ENCODE results near the gene TSR1.

TSR1 gene

DNA sequence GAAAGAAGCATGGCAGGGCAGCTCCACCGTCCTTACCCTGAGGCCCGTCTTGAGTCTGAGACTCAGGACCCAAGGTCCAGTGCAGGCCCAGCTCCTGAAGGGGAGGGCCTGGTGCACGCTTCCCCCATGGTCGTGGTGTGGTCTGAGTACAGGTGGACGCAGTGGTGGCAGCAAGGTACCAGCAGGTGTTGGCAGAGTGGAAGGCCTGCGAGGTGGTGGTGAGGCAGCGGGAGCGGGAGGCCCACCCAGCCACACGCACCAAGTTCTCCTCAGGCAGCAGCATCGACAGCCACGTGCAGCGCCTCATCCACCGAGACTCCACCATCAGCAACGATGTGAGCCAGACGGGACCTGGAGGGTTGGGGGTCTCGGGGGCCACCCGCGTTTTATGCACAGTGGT lies 36.9 kb upstream of the TSR1 start:
- H3K27me3 ChIP-seq (ENCODE audit: insufficient read depth, low read length, poor library complexity): no peaks in the 10 kb centered on the region
- H2AFZ ChIP-seq (ENCODE audit: low read depth, low read length): no peak overlapping the region
- H3K9ac ChIP-seq (ENCODE audit: low read depth, low read length): no peak overlapping the region
- no peaks in the 10 kb centered on the region for H3K79me2 ChIP-seq (ENCODE audit: insufficient read depth, low read length)
- H4K20me1 ChIP-seq (ENCODE audit: insufficient read depth, low read length): 0 out of 2 replicates have a peak, but pooled peaks cover 3% of the 10 kb centered on the region
- ATAC-seq (ENCODE audit: insufficient read depth, low read depth): no peak
- H3K9me3 ChIP-seq (ENCODE audit: insufficient read depth, low read length, severe bottlenecking): no peaks in the 10 kb centered on the region
- H3K27ac ChIP-seq (ENCODE audit: low read length): no peak overlapping the region
- no peak overlapping the region for H3K4me3 ChIP-seq (ENCODE audit: low read depth in 1 of 2, low read length in 2 of 2)
- peaks cover 59% of the 10 kb centered on the region for H3K36me3 ChIP-seq (ENCODE audit: insufficient read depth, low read length)
- H3K4me2 ChIP-seq (ENCODE audit: insufficient read depth, low read length): no peak overlapping the region
- no peak for DNase-seq
- no peaks in the 10 kb centered on the region for H3K4me1 ChIP-seq (ENCODE audit: insufficient read depth, low read length)
- TF ChIP-seq, protein P1, sequence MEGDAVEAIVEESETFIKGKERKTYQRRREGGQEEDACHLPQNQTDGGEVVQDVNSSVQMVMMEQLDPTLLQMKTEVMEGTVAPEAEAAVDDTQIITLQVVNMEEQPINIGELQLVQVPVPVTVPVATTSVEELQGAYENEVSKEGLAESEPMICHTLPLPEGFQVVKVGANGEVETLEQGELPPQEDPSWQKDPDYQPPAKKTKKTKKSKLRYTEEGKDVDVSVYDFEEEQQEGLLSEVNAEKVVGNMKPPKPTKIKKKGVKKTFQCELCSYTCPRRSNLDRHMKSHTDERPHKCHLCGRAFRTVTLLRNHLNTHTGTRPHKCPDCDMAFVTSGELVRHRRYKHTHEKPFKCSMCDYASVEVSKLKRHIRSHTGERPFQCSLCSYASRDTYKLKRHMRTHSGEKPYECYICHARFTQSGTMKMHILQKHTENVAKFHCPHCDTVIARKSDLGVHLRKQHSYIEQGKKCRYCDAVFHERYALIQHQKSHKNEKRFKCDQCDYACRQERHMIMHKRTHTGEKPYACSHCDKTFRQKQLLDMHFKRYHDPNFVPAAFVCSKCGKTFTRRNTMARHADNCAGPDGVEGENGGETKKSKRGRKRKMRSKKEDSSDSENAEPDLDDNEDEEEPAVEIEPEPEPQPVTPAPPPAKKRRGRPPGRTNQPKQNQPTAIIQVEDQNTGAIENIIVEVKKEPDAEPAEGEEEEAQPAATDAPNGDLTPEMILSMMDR (IDR thresholded peaks at IDR 0.05; ENCODE audit: borderline replicate concordance, extremely low read depth, low read length, poor library complexity, severe bottlenecking): no peak
- no peak for TF ChIP-seq EZH2 (IDR thresholded peaks at IDR 0.05; ENCODE audit: borderline replicate concordance, low read depth, low read length, severe bottlenecking)

DNA sequence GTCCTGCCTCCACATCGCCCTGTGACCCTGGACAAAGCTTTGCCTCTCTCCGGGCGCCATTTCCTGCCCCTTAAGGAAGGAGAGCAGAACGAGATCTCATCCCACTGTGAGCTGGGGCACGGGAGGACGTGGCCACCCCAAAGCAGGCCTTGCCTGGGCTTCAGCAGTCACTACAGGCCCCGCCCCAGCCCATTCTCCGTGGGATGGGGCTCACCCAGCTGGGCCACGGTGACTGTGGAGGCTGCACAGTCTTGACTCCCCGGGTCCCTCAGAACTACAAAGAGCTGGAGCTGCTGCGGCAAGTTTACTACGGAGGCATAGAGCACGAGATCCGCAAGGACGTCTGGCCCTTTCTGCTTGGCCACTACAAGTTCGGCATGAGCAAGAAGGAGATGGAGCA lies 36.4 kb upstream of the TSR1 start:
- ATAC-seq (ENCODE audit: insufficient read depth, low read depth) (no peak), DNase-seq (no peak)
- no peaks in the 10 kb centered on the region for H3K4me1 ChIP-seq (ENCODE audit: insufficient read depth, low read length)
- no peak overlapping the region for H3K9ac ChIP-seq (ENCODE audit: low read depth, low read length)
- no peaks in the 10 kb centered on the region for H3K79me2 ChIP-seq (ENCODE audit: insufficient read depth, low read length)
- H3K4me3 ChIP-seq (ENCODE audit: low read depth in 1 of 2, low read length in 2 of 2): no peak overlapping the region
- H3K36me3 ChIP-seq (ENCODE audit: insufficient read depth, low read length): peaks cover 59% of the 10 kb centered on the region
- H4K20me1 ChIP-seq (ENCODE audit: insufficient read depth, low read length): 0 out of 2 replicates have a peak, but pooled peaks cover 3% of the 10 kb centered on the region
- H3K4me2 ChIP-seq (ENCODE audit: insufficient read depth, low read length): no peak overlapping the region
- TF ChIP-seq EZH2 (IDR thresholded peaks at IDR 0.05; ENCODE audit: borderline replicate concordance, low read depth, low read length, severe bottlenecking): no peak
- TF ChIP-seq, protein P1 (IDR thresholded peaks at IDR 0.05; ENCODE audit: borderline replicate concordance, extremely low read depth, low read length, poor library complexity, severe bottlenecking): no peak
- H2AFZ ChIP-seq (ENCODE audit: low read depth, low read length): no peak overlapping the region
- H3K9me3 ChIP-seq (ENCODE audit: insufficient read depth, low read length, severe bottlenecking): no peaks in the 10 kb centered on the region
- no peak overlapping the region for H3K27ac ChIP-seq (ENCODE audit: low read length)
- no peaks in the 10 kb centered on the region for H3K27me3 ChIP-seq (ENCODE audit: insufficient read depth, low read length, poor library complexity)

GRCh38 chr17:2372180-2372579 lies 35.9 kb upstream of the TSR1 start:
- Histone ChIP-seq H3K27ac (ENCODE audit: low read length) (no peak overlapping the region), H3K36me3 (ENCODE audit: insufficient read depth, low read length) (peaks cover 56% of the 10 kb centered on the region), H3K4me2 (ENCODE audit: insufficient read depth, low read length) (no peak overlapping the region), H4K20me1 (ENCODE audit: insufficient read depth, low read length) (0 out of 2 replicates have a peak, but pooled peaks cover 3% of the 10 kb centered on the region), H3K4me1 (ENCODE audit: insufficient read depth, low read length) (no peaks in the 10 kb centered on the region), H3K4me3 (ENCODE audit: low read depth in 1 of 2, low read length in 2 of 2) (no peak overlapping the region), H3K79me2 (ENCODE audit: insufficient read depth, low read length) (no peaks in the 10 kb centered on the region), H3K9me3 (ENCODE audit: insufficient read depth, low read length, severe bottlenecking) (no peaks in the 10 kb centered on the region), H2AFZ (ENCODE audit: low read depth, low read length) (no peak overlapping the region), H3K9ac (ENCODE audit: low read depth, low read length) (no peak overlapping the region), H3K27me3 (ENCODE audit: insufficient read depth, low read length, poor library complexity) (no peaks in the 10 kb centered on the region)
- ATAC-seq (ENCODE audit: insufficient read depth, low read depth) (no peak), DNase-seq (no peak)
- TF ChIP-seq, protein P1 (IDR thresholded peaks at IDR 0.05; ENCODE audit: borderline replicate concordance, extremely low read depth, low read length, poor library complexity, severe bottlenecking): no peak
- TF ChIP-seq EZH2 (IDR thresholded peaks at IDR 0.05; ENCODE audit: borderline replicate concordance, low read depth, low read length, severe bottlenecking): no peak

Data from DND-41 (cell line).